GM21360 (cell line): ENCODE data around the gene CELF1.

Experiments used
- ATAC-seq: cut with Tn5 transposase; IDR thresholded peaks from one replicate; pipeline ENCODE4 v1.9.1; 2021; ENCODE audit warnings: mild to moderate bottlenecking, moderate library complexity; ENCODE audit not compliant: unreplicated experiment

Gene CELF1

DNA sequence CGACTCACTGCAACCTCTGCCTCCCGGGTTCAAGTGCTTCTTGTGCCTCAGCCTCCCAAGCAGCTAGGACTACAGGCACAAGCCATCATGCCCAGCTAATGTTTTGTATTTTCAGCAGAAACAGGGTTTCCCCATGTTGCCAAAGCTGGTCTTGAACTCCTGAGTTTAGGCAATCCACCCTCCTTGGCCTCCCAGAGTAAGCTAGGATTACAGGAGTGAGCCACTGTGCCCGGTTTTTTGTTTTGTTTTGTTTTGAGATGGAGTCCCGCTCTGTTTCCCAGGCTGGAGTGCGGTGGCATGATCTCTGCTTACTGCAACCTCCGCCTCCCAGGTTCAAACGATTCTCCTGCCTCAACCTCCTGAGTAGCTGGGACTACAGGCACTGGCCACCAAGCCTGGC is 41.0 kb downstream of the CELF1 start:
- no peak for ATAC-seq

DNA sequence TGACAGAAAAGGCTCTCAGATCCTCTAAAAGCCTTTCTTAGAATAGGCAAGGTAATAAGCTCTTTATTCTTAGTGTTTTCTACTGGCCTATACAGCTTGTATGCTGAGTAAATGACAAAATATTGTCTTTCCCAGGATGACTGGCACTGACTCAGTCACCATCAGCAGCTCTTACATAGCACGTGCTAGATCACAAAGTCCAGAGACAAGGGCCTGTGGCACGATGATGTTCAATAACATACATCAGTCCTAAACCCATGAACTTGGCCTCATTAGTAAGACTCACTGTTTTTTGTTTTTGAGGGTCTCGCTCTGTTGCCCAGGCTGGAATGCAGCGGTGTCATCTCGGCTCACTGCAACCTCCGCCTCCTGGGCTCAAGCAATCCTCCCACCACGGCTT is 42.7 kb downstream of the CELF1 start:
- ATAC-seq = no peak

GRCh38 chr11:47509077-47509536 is 43.8 kb downstream of the CELF1 start:
- no peak for ATAC-seq

DNA sequence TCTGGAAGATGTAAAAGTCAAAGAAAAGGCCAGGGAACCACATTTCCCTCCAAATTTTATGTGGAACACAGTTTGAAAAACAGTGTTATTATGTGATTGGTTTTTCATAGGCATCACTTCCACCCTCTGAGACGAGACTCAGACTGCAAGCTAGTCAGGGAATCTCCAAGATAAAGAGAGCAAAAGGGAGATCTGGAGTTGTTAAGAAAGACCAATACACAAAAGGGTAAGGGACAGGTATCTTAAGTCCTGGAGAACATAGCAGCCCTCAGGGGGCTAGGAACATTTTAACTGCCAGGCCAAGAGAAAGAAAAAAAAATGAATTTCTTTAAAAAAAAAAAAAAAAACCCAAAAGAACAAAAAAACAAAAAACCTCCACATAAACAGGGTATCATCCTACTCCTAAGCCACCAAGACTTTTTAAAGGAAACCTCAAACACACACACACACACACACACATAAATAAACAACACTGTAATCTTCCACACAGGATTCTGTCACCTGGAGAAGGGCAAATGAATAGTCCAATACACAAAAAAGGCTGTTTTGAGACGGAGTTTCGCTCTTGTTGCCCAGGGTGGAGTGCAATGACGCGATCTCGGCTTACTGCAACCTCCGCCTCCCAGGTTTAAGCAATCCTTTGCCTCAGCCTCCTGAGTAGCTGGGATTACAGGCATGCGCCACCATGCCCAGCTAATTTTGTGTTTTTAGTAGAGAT is 44.5 kb downstream of the CELF1 start:
- no peak for ATAC-seq

GRCh38 chr11:47507563-47508239 is 45.2 kb downstream of the CELF1 start:
- no peak for ATAC-seq

GRCh38 chr11:47506795-47507562 is 46.0 kb downstream of the CELF1 start:
- ATAC-seq = no peak

GRCh38 chr11:47506373-47506772 is 46.6 kb downstream of the CELF1 start:
- ATAC-seq = no peak

DNA sequence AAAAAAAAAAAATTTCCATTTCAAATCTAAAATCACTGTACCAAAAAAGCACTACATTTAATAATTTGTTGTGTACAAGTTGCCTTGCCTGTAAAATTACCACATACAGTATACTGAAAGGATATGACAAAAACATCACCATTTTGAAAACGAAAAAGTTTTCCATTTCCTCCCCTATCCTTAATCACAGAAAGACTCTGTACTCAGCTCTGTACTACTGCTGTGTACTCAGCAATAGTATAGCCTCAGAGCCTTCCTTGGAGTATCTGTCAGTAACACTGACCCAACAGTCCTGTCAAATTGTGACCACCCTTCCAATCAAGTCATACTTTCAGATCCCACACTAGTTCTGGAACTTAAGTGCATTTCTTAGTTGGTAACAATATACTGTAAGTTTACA is 48.0 kb downstream of the CELF1 start:
- no peak for ATAC-seq

- ATAC-seq = no peak
Observed at GRCh38 chr11:47503227-47503626, 49.7 kb downstream of the CELF1 start.

DNA sequence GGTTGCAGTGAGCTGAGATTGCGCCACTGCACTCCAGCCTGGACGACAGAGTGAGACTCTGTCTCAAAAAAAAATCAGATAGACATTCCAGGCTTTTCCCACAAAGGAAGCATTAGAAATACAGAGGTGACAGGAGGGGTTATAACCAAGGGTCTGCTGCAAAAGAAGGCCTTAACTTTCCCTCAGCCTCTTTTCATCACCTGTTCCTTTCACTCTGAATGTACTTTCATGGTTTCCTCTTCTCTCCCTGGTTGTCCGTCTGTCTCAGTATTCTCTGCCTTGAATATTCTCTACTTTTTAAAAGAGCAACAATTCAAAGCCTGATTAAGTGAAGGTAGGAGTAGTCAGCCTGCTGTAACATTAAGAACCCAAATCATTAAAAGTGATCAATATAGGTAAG is 50.2 kb downstream of the CELF1 start:
- no peak for ATAC-seq

DNA sequence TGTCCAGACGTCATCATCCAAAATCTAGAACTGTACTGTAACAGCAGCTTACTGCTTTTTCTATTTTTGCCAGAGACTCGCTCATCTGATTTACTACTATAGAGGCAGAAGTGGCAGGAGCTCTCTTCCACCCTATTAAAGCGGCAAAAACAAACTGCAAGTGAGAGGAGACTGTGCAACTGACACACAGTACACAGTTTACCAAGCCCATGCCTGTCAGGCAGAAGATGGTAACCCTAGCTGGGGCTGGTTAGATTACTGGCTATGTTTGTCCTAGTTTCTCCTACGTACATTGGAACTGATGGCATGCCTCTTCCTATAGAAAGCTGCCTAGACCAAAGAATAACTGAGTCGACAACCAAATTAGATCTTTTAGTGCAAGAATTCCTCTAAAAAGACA is 51.8 kb downstream of the CELF1 start:
- no peak for ATAC-seq

GRCh38 chr11:47500121-47500520 is 52.8 kb downstream of the CELF1 start:
- ATAC-seq = no peak

DNA sequence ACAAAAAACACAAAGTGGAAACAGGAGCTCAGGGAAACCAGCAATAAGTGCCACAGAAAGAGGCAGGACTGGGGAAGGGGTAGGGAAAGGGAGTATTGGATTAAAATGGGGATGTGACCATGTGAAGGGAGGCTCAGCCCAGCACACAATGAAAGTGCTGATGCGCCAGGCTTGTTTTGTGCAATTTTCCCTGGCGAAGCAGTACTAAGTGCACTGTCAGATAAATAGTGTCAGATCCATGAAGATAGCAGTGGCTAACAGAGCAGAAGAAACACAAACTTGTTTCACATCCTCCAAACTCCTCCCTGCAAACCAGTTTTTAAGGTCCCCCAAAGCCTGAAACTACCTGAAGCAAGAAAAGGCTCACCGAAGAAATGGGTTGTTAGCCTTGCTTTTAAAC is 53.3 kb downstream of the CELF1 start:
- ATAC-seq = no peak

DNA sequence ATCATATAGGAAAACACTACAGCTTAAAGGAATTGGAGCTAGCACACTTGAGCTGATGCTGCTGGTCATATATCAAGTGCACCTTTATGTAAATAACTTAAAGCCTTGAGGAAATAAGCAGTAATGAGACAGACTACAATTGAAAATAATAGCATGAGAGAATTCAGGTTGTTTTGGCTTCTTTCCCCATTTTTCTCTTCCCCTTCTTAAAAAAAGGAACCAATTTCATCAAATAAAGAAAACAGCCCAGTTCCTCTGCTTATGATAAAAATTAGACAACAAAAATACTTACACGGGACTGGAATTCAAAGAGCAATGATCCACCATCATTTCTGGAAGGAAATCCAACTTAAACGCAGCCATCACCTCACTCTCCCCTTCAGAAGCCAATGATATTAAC is 53.8 kb downstream of the CELF1 start:
- no peak for ATAC-seq

- no peak for ATAC-seq
Observed at GRCh38 chr11:47498584-47499152, 54.3 kb downstream of the CELF1 start.

DNA sequence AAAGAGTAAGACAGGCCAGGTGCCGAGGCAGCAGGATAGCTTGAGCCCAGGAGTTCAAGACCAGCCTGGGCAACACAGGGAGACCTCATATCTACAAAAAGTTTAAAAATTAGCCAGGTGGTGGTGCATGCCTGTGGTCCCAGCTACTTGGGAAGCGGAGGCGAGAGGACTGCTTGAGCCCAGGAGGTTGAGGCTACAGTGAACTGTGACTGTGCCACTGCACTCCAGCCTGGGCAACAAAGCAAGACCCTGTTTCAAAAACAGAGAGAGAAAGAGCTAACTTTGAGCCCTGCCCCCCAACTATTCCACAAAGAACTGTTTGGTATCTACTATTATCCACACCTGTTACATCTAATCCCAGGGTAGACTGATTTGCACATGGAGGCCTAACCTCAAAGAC is 54.8 kb downstream of the CELF1 start:
- no peak for ATAC-seq

- no peak for ATAC-seq
Observed at GRCh38 chr11:47496808-47497207, 56.1 kb downstream of the CELF1 start.

- ATAC-seq = no peak
Observed at GRCh38 chr11:47495856-47496217, 57.1 kb downstream of the CELF1 start.

- ATAC-seq = no peak
Observed at GRCh38 chr11:47495011-47495855, 57.7 kb downstream of the CELF1 start.

DNA sequence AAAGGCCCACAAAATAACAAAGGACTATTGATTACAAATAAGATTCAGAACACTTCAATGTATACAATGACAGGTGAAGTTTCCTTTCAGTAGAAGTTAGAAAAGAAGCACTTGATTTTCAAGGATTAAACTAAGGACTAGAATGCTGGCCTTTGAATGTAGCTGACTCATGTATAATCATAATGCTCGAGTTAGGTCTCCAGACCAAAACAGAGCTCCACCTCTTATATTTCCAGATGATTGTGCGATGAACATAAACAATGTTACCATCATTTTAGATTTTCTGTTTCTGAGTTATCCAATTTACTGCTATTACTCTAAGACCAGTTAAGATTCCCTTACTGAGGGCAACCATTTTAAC is 63.6 kb downstream of the CELF1 start:
- ATAC-seq = no peak
